Ascending aorta (tissue), 2 donors: ENCODE data around the gene LARGE1. TPM values are rescaled to one million over a fixed set of nuclear protein-coding genes. Genes with fewer than 3 reads are reported as not detected.

Experiments
- DNase-seq, 2 donors: peaks; one replicate each; pipeline ENCODE4 v3.0.0-alpha.2; 2019; ENCODE audit warnings: low spot score in 2 of 2
- H3K27ac ChIP-seq, 2 donors: fragments of 200-600 bp; sonication (generic); one replicate each; pipeline ENCODE4 v1.5.1; 2016 to 2017; ENCODE audit warnings: mild to moderate bottlenecking in 1 of 2
- H3K27me3 ChIP-seq: fragments of 200-600 bp; sonication (generic); one replicate; pipeline ENCODE4 v1.5.1; 2017
- H3K36me3 ChIP-seq, 2 donors: fragments of 200-600 bp; sonication (generic); one replicate each; pipeline ENCODE4 v1.5.1; 2016
- H3K4me1 ChIP-seq, 2 donors: fragments of 200-600 bp; sonication (generic); one replicate each; pipeline ENCODE4 v1.5.1; 2016 to 2017; ENCODE audit warnings: mild to moderate bottlenecking in 1 of 2
- H3K4me3 ChIP-seq, 2 donors: fragments of 200-600 bp; sonication (generic); one replicate each; pipeline ENCODE4 v1.5.1; 2016 to 2017; ENCODE audit warnings: mild to moderate bottlenecking in 1 of 2
- H3K9me3 ChIP-seq, 2 donors: fragments of 200-600 bp; sonication (generic); one replicate each; pipeline ENCODE4 v1.5.1; 2016
- intact Hi-C: fragments of 100-400 bp; cut with DNase I; formaldehyde crosslinking; loops from one replicate; pipeline ENCODE4 v1.15.1; 2023
- total RNA-seq: library from RNA; depleted of rRNA; stranded (reverse); fragments of >200 nt; gene quantifications from one replicate; pipeline ENCODE4 v1.1.0, GENCODE V29; 2016
- TF ChIP-seq, protein P1 (sequence below), 3 experiments: fragments of 200-600 bp in 2 of 3; fragments of 450-650 bp in 1 of 3; sonication (generic) in 2 of 3; IDR thresholded peaks; one replicate each; pipeline ENCODE4 v1.5.1; 2016 to 2019; ENCODE audit warnings: antibody characterized with exemption in 3 of 3, mild to moderate bottlenecking in 1 of 3, moderate library complexity in 1 of 3

LARGE1 gene
- total RNA-seq, 1 donor from 2014 or later, result 40.6 TPM

DNA sequence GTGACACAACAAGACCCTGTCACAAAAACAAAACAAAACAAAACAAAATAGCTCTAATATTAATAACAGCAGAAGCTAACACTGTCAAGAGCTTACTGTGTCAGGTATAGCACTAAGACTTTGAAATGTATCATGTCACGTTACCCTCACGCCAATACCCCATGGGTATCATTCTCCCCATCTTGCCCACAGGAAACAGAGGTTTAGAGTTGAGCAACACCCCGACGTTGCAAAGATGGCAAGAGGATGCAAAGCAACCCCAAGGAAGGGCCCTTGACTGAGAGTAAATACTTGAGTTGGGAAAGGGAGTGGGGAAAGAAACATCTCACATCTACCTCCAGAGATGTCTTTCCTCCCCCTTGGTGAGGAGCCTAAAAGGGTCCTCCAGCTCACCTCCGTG lies 366.8 kb downstream of the LARGE1 start:
- H3K9me3 ChIP-seq, result no peaks in the 10 kb centered on the region
- no peaks in the 10 kb centered on the region for H3K27me3 ChIP-seq
- no peak overlapping the region for H3K27ac ChIP-seq
- intact Hi-C loops, result no loop called here
- H3K36me3 ChIP-seq, result no peaks in the 10 kb centered on the region
- H3K4me1 ChIP-seq, result no peaks in the 10 kb centered on the region
- no peak for DNase-seq
- TF ChIP-seq, protein P1, sequence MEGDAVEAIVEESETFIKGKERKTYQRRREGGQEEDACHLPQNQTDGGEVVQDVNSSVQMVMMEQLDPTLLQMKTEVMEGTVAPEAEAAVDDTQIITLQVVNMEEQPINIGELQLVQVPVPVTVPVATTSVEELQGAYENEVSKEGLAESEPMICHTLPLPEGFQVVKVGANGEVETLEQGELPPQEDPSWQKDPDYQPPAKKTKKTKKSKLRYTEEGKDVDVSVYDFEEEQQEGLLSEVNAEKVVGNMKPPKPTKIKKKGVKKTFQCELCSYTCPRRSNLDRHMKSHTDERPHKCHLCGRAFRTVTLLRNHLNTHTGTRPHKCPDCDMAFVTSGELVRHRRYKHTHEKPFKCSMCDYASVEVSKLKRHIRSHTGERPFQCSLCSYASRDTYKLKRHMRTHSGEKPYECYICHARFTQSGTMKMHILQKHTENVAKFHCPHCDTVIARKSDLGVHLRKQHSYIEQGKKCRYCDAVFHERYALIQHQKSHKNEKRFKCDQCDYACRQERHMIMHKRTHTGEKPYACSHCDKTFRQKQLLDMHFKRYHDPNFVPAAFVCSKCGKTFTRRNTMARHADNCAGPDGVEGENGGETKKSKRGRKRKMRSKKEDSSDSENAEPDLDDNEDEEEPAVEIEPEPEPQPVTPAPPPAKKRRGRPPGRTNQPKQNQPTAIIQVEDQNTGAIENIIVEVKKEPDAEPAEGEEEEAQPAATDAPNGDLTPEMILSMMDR (IDR thresholded peaks at IDR 0.05), result no peak
- H3K4me3 ChIP-seq, result no peak overlapping the region

DNA sequence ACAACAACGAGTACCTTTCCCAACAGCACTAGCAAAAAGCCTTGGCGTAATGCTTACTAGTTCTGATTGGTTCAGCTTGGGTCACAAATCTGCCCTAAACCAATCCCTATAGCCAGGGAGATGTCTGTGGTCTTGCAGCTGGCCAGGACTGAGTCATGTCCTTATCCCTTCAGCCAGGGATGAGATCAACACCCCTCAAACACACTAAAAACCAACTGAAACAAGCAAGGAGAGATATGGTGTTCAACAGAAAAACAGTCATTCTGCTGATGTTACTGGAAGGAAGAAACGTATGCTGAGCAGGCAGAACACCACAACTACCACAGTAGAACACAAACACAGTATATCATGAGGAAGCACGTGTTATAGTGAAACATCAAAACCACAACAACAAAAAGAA lies 375.6 kb downstream of the LARGE1 start:
- TF ChIP-seq, protein P1 (IDR thresholded peaks at IDR 0.05), result no peak
- Histone ChIP-seq H3K4me3 (no peak overlapping the region), H3K36me3 (no peaks in the 10 kb centered on the region), H3K9me3 (no peaks in the 10 kb centered on the region), H3K27ac (no peak overlapping the region), H3K4me1 (peaks cover 8 to 9% of the 10 kb centered on the region in 2 donors), H3K27me3 (no peaks in the 10 kb centered on the region)
- intact Hi-C loops, result no loop called here
- no peak for DNase-seq

DNA sequence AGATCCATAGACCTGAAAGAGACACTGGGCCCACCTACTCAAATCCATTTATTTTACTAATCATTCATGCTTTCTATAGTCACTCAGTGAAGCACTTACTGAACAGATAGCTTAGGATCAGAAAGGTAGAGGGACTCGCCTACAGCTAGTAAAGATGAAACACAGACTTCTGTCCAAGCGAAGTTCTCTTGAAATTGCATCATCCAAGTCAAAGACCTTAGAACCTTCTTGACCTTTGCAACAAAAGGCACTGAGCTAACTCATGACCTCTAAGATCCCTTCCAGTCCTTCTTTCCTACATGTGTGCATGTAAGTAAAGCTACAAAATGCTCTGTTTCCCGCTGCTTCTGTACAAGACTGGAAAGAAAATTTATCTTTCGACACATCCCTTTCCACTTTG lies 377.6 kb downstream of the LARGE1 start:
- no peak overlapping the region for H3K27ac ChIP-seq
- intact Hi-C loops, result no loop called here

DNA sequence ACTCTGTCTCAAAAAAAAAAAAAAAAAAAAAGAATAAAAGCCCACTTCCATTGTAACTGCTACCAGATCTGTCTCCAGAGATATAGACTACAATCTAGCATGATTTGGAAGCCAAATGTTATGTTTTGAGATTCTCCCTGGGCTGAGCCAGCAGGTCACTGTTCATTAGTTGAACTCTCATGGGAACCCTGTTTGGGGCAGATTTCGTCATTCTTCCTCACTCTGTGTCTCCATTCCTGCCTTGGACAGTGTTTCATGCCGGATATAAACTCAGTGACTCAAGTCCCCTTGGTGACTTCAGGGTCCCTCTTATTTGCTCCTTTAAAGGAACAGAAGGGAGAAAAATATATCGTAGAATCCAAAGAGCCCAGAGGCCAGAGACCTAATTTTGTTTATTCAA lies 378.1 kb downstream of the LARGE1 start:
- intact Hi-C loops, result no loop called here

More for the DNA sequence above, 377.6 kb downstream of the LARGE1 start:
- Histone ChIP-seq H3K4me1 (peaks cover 9% of the 10 kb centered on the region in 2 donors), H3K4me3 (no peak overlapping the region), H3K27me3 (no peaks in the 10 kb centered on the region), H3K9me3 (no peaks in the 10 kb centered on the region), H3K36me3 (no peaks in the 10 kb centered on the region)
- TF ChIP-seq, protein P1 (IDR thresholded peaks at IDR 0.05), result no peak
- DNase-seq, result no peak

DNA sequence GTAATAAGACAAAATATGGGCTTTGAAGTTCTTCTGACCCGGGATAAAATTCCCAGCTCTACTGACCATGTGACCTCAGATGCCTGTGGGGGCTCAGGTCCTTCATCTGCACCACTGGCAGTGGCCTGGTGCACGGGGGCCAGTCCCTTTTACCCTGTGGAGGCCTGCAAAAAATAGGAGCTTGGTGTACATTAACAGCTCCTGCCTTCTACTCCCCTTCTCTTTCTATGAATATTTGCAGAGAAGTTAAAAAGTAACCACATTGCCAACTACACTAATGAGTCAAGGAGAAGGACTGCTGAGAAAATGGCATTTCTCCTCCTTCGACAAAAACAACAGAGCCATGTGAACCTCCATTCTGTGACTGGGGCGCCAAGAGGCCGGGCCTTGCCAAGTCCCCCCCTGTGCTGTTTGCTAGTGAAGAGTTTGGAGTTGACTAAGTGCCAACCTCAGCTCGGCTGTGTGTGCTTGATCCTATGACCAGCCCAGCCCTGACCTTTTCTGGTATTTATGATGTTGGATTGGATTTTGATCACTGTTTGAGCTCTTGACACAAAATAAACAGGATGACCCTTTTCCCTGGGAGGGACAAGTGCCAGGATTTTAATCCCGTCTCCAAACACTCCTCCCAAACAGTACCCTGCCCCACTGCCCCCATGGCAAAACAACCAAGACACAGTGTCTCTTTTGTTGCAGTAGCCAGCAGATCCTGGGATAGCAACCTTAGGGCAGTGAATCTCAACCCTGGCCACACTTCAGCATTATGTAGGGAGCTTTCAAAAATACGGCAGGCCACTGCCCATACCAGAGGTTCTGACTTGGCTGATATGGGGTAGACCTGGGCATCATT lies 380.1 kb downstream of the LARGE1 start:
- peaks cover 9% of the 10 kb centered on the region in 2 donors for H3K4me1 ChIP-seq
- H3K9me3 ChIP-seq, result no peaks in the 10 kb centered on the region
- H3K4me3 ChIP-seq, result no peak overlapping the region
- intact Hi-C loops, result no loop called here
- H3K36me3 ChIP-seq, result no peaks in the 10 kb centered on the region
- no peaks in the 10 kb centered on the region for H3K27me3 ChIP-seq
- TF ChIP-seq, protein P1 (IDR thresholded peaks at IDR 0.05), result no peak
- H3K27ac ChIP-seq, result peak overlapping the region in 1 of 2 donors; percentile 10
- no peak for DNase-seq

More for the DNA sequence above, 378.1 kb downstream of the LARGE1 start:
- Histone ChIP-seq H3K36me3 (no peaks in the 10 kb centered on the region), H3K4me3 (no peak overlapping the region), H3K27ac (peak overlapping the region in 1 of 2 donors; percentile 1), H3K27me3 (no peaks in the 10 kb centered on the region), H3K9me3 (no peaks in the 10 kb centered on the region), H3K4me1 (peaks cover 9% of the 10 kb centered on the region in 2 donors)
- TF ChIP-seq, protein P1 (IDR thresholded peaks at IDR 0.05), result no peak
- no peak for DNase-seq
